Measurements from ENCODE around the gene SP8. TPM values are rescaled to one million over a fixed set of nuclear protein-coding genes. Genes with fewer than 3 reads are reported as not detected.

SP8 gene
- total and polyA plus RNA-seq, 4 donors, result not detected

DNA sequence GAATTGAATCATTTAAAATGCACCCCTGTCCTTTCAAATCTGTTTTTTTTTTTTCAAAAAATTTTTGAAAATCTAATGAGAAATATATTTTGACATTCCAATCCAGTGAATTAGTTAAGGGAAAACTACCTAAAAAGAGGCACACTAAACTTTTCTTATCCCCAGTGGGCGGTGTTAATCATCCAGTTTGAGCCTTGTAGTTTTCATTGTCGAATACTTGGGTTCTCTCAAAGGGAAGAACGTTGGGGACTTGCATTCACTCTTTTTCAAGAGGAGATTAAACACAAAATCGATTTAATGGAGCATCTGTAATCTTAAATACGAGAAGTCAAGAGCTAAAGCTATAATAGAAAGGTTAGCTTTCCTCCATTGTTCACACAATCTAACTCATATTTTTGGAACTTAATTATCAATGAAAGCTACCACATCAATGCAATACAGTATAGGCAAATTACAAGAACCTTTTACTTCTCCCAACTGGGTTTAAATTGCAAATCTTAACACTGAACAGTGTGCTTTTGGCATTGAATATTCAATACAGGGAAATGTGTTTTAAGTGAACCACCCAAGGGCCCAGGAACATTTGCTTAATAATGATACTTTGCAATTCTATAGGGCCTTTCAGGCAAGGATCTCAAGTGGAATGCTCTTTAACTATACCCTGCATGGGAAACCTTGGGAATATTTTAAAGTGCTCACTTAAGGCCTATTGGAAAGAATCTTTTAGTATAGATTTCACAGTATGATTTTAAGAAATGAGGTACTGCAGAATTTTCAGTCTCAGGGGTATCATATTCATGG is 13.1 kb upstream of the SP8 start:
- Histone ChIP-seq H3K36me3 (ENCODE audit: control insufficient read depth in 4 of 4, insufficient read depth in 3 of 4, low read depth in 1 of 4, low read length in 3 of 4) (no peaks in the 10 kb centered on the region), H3K27ac (ENCODE audit: low read depth in 1 of 2, low read length in 2 of 2) (no peak overlapping the region), H3K27me3 (ENCODE audit: control insufficient read depth in 4 of 4, insufficient read depth in 4 of 4, low read length in 3 of 4) (peaks cover 1 to 22% (median 13%) of the 10 kb centered on the region in 4 donors), H3K4me3 (ENCODE audit: low read depth in 1 of 3, low read length in 3 of 3) (no peak overlapping the region), H3K4me1 (ENCODE audit: control insufficient read depth in 4 of 4, insufficient read depth in 4 of 4, low read length in 3 of 4) (peaks cover 10 to 13% (median 12%) of the 10 kb centered on the region in 4 donors), H3K9ac (ENCODE audit: low read depth in 1 of 2, low read length in 2 of 2) (no peak overlapping the region), H3K9me3 (ENCODE audit: control insufficient read depth in 4 of 4, low read length in 3 of 4) (no peaks in the 10 kb centered on the region)
- DNase-seq (ENCODE audit: low spot score), result no peak
- 49% methylated on average over 5 of the region's 5 CpGs for WGBS
- TF ChIP-seq RAD21 (IDR thresholded peaks at IDR 0.05) (no peak), FOXA1 (IDR thresholded peaks at IDR 0.05) (no peak), HNF4A (conservative IDR thresholded peaks at IDR 0.05) (no peak), YY1 (IDR thresholded peaks at IDR 0.05) (no peak), EGR1 (IDR thresholded peaks at IDR 0.05; ENCODE audit: low read depth in 2 of 2) (no peak), FOXA2 (IDR thresholded peaks at IDR 0.05) (no peak), RXRA (IDR thresholded peaks at IDR 0.05) (no peak), GABPA (IDR thresholded peaks at IDR 0.05 in 1 of 2, conservative IDR thresholded peaks at IDR 0.05 in 1 of 2) (no peak), SP1 (IDR thresholded peaks at IDR 0.05) (no peak), JUND (IDR thresholded peaks at IDR 0.05) (no peak)
- TF ChIP-seq, protein P1, sequence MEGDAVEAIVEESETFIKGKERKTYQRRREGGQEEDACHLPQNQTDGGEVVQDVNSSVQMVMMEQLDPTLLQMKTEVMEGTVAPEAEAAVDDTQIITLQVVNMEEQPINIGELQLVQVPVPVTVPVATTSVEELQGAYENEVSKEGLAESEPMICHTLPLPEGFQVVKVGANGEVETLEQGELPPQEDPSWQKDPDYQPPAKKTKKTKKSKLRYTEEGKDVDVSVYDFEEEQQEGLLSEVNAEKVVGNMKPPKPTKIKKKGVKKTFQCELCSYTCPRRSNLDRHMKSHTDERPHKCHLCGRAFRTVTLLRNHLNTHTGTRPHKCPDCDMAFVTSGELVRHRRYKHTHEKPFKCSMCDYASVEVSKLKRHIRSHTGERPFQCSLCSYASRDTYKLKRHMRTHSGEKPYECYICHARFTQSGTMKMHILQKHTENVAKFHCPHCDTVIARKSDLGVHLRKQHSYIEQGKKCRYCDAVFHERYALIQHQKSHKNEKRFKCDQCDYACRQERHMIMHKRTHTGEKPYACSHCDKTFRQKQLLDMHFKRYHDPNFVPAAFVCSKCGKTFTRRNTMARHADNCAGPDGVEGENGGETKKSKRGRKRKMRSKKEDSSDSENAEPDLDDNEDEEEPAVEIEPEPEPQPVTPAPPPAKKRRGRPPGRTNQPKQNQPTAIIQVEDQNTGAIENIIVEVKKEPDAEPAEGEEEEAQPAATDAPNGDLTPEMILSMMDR (IDR thresholded peaks at IDR 0.05; ENCODE audit: low read depth, low read length, missing input control), result no peak
- TF ChIP-seq, protein P2, sequence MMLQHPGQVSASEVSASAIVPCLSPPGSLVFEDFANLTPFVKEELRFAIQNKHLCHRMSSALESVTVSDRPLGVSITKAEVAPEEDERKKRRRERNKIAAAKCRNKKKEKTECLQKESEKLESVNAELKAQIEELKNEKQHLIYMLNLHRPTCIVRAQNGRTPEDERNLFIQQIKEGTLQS (IDR thresholded peaks at IDR 0.05), result no peak

DNA sequence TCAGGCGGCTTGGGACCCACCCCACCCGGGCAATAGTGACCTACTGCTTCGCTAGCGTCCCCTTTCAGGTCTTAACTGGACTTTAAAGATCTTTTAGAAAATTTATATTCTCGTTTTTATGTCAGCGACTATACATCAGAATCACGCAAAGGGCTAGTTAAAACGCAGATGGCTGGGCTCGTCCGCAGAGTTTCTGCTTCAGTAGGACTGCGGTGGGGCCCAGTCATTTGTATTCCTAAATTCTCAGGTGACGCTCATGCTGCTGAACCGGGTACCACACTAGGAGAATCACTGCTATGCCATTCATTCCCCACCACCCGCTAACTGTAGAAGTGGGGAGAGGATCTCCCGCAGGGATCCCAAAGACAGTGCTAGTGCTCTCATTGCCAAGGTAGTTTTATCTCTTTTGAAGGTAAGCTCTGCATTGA is 12.0 kb upstream of the SP8 start:
- Histone ChIP-seq H3K36me3 (ENCODE audit: control insufficient read depth in 4 of 4, insufficient read depth in 3 of 4, low read depth in 1 of 4, low read length in 3 of 4) (no peaks in the 10 kb centered on the region), H3K27me3 (ENCODE audit: control insufficient read depth in 4 of 4, insufficient read depth in 4 of 4, low read length in 3 of 4) (peaks cover 3 to 32% (median 16%) of the 10 kb centered on the region in 4 donors), H3K4me1 (ENCODE audit: control insufficient read depth in 4 of 4, insufficient read depth in 4 of 4, low read length in 3 of 4) (peaks cover 10 to 13% (median 12%) of the 10 kb centered on the region in 4 donors), H3K4me3 (ENCODE audit: low read depth in 1 of 3, low read length in 3 of 3) (peak overlapping the region in 1 of 3 donors; percentile 74), H3K27ac (ENCODE audit: low read depth in 1 of 2, low read length in 2 of 2) (no peak overlapping the region), H3K9me3 (ENCODE audit: control insufficient read depth in 4 of 4, low read length in 3 of 4) (peaks cover 0 to 1% (median 0%) of the 10 kb centered on the region in 4 donors), H3K9ac (ENCODE audit: low read depth in 1 of 2, low read length in 2 of 2) (no peak overlapping the region)
- DNase-seq (ENCODE audit: low spot score), result no peak
- 6% methylated on average over 15 of the region's 15 CpGs for WGBS
- TF ChIP-seq, protein P3, sequence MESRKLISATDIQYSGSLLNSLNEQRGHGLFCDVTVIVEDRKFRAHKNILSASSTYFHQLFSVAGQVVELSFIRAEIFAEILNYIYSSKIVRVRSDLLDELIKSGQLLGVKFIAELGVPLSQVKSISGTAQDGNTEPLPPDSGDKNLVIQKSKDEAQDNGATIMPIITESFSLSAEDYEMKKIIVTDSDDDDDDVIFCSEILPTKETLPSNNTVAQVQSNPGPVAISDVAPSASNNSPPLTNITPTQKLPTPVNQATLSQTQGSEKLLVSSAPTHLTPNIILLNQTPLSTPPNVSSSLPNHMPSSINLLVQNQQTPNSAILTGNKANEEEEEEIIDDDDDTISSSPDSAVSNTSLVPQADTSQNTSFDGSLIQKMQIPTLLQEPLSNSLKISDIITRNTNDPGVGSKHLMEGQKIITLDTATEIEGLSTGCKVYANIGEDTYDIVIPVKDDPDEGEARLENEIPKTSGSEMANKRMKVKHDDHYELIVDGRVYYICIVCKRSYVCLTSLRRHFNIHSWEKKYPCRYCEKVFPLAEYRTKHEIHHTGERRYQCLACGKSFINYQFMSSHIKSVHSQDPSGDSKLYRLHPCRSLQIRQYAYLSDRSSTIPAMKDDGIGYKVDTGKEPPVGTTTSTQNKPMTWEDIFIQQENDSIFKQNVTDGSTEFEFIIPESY (IDR thresholded peaks at IDR 0.05), result no peak
- TF ChIP-seq HNF4G (IDR thresholded peaks at IDR 0.05), result no peak
- TF ChIP-seq, protein P1 (IDR thresholded peaks at IDR 0.05; ENCODE audit: low read depth, low read length, missing input control), result no peak
- TF ChIP-seq YY1 (IDR thresholded peaks at IDR 0.05), result no peak
- no peak for TF ChIP-seq RAD21 (IDR thresholded peaks at IDR 0.05)
- no peak for TF ChIP-seq FOXA1 (IDR thresholded peaks at IDR 0.05)
- TF ChIP-seq RXRA (IDR thresholded peaks at IDR 0.05), result no peak
